AG04450 (cell line): Measurements from ENCODE around the gene UAP1L1. TPM values are rescaled to one million over a fixed set of nuclear protein-coding genes. Genes with fewer than 3 reads are reported as not detected.
"Not testable (repeated sequence)": the region's sequence is repeated elsewhere in the genome, so short reads cannot be mapped to it uniquely, and the experiment has no call there.

ENCODE experiments used
- CTCF ChIA-PET: fragments of 300-600, 350-600 bp; formaldehyde crosslinking; extraction: SDS; loops from one replicate; lab custom pipeline; 2022; ENCODE audit warnings: antibody characterized with exemption, inconsistent platforms; lab: Charles Lee
- POLR2A ChIA-PET: fragments of 350-600 bp; formaldehyde crosslinking; extraction: SDS; loops from one replicate; lab custom pipeline; 2021; ENCODE audit warnings: antibody characterized with exemption, inconsistent platforms; lab: Yijun Ruan, JAX
- DNase-seq: peaks from one replicate; pipeline ENCODE4 v3.0.0-alpha.2; 2011; ENCODE audit warnings: low read depth, low spot score
- H3K27ac ChIP-seq: one replicate; pipeline ENCODE4 v1.5.1; 2012; ENCODE audit warnings: low read depth, low read length, control low read depth
- H3K27me3 ChIP-seq: one replicate; pipeline ENCODE4 v1.6.0; 2012; ENCODE audit warnings: low read length; ENCODE audit not compliant: control insufficient read depth, insufficient read depth
- H3K4me3 ChIP-seq: 2 replicates; pipeline ENCODE4 v1.5.1; 2011; ENCODE audit warnings: mild to moderate bottlenecking, low read depth, low read length, control low read depth
- H3K9me3 ChIP-seq: 2 replicates; pipeline ENCODE4 v1.5.1; 2012; ENCODE audit warnings: low read length; ENCODE audit not compliant: control insufficient read depth, insufficient read depth
- polyA plus RNA-seq: library from polyadenylated mRNA; depleted of rRNA; stranded (reverse); fragments of >200 nt; gene quantifications from 2 replicates; pipeline ENCODE4 v1.2.3, GENCODE V29; 2011
- TF ChIP-seq, protein P1 (sequence below): IDR thresholded peaks from 2 replicates; pipeline ENCODE4 v1.5.1; 2011; ENCODE audit warnings: low read depth, low read length, control low read depth, inconsistent platforms

The UAP1L1 gene
- polyA plus RNA-seq, 1 experiment = 5.1 TPM

DNA sequence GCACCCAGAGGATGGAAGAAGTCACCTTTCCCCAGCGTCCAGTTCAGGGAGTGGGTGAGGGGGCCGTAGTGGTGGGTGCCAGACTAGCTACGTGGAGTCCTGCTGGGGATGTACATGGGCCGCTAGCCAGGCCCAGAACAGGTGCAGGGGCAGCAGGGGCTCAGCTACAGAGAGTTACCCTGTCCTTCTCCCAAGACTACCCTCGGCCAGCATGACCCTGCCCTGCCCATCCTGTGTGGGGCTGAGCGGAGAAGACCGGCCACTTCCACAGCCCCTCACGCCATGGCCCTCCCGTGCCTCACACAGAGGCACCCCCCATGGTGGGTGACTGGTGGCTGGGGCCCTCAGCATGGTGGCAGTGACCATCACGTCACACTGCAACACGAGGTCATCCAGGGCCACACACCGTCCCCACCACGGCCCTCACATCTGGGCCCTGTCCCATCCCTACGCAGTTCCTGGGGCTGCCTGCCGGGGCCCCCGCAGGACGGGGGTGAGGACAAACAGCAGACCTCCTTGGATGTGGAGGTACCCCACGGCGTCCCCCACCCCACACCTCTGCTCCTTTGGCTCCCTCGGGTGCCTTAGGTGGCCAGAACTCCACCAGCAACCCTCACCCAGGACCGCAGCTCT lies 38.2 kb downstream of the UAP1L1 start:
- no peaks in the 10 kb centered on the region; the same call in 1 of the 2 replicates for H3K9me3 ChIP-seq
- H3K27me3 ChIP-seq = no peaks in the 10 kb centered on the region
- ChIA-PET POLR2A (interaction anchor here (0.5 kb wide), 1 partner anchor 92 kb away, joined by 6 read pairs; no protein-coding TSS in a partner anchor), CTCF (interaction anchor here (1.1 kb wide), 1 partner anchor 121 kb away, joined by 4 read pairs; no protein-coding TSS in a partner anchor)
- TF ChIP-seq, protein P1, sequence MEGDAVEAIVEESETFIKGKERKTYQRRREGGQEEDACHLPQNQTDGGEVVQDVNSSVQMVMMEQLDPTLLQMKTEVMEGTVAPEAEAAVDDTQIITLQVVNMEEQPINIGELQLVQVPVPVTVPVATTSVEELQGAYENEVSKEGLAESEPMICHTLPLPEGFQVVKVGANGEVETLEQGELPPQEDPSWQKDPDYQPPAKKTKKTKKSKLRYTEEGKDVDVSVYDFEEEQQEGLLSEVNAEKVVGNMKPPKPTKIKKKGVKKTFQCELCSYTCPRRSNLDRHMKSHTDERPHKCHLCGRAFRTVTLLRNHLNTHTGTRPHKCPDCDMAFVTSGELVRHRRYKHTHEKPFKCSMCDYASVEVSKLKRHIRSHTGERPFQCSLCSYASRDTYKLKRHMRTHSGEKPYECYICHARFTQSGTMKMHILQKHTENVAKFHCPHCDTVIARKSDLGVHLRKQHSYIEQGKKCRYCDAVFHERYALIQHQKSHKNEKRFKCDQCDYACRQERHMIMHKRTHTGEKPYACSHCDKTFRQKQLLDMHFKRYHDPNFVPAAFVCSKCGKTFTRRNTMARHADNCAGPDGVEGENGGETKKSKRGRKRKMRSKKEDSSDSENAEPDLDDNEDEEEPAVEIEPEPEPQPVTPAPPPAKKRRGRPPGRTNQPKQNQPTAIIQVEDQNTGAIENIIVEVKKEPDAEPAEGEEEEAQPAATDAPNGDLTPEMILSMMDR = no peak
- H3K27ac ChIP-seq = no peak overlapping the region
- no peak overlapping the region for H3K4me3 ChIP-seq
- DNase-seq = no peak

DNA sequence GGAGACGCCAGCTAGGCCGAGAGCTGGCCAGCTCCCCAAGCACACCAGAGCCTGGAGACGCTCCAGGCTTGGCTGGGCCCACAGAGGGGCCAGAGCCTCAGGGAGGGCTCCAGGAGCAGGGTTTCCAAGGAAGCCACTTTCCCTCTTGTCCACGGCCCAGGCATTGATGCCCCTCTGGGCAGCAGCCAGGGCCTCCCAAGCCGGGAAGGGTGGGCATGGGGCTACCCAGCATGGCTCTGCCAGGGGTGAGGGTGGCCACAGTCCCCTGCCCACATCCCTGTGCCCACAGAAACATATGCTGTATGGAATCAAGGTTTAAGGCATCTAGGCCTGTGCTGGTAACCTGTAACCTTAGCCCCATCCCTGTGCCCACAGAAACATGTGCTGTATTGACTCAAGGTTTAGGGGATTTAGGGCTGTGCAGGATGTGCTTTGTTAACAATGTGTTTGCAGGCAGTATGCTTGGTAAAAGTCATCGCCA lies 38.8 kb downstream of the UAP1L1 start:
- H3K27me3 ChIP-seq = no peaks in the 10 kb centered on the region
- POLR2A ChIA-PET = interaction anchor here (0.5 to 0.6 kb wide), 2 partner anchors 13 to 92 kb away, joined by 3 to 6 read pairs; no protein-coding TSS in a partner anchor
- CTCF ChIA-PET = interaction anchor here (1.1 kb wide), 1 partner anchor 120 kb away, joined by 4 read pairs; no protein-coding TSS in a partner anchor
- no peak overlapping the region for H3K27ac ChIP-seq
- H3K9me3 ChIP-seq = no peaks in the 10 kb centered on the region; the same call in 1 of the 2 replicates
- no peak overlapping the region for H3K4me3 ChIP-seq
- TF ChIP-seq, protein P1 = no peak
- DNase-seq = no peak

DNA sequence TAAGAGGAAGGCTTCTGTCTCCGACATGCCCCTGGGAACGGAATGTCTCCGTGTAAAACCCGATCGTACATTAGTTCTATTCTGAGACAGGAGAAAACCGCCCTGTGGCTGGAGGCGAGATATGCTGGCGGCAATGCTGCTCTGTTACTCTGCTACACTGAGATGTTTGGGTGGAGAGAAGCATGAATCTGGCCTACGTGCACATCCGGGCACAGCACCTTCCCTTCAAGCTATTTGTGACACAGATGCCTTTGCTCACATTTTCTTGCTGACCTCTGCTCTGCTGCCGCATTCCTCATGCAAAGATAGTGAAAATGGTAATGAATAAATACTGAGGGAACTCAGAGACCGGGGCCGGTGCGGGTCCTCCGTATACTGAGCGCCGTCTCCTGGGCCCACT lies 39.4 kb downstream of the UAP1L1 start:
- ChIA-PET CTCF (no interaction called here), POLR2A (interaction anchor here (0.6 kb wide), 1 partner anchor 13 kb away, joined by 3 read pairs; no protein-coding TSS in a partner anchor)
- TF ChIP-seq, protein P1 = no peak
- Histone ChIP-seq H3K27ac (no peak overlapping the region), H3K9me3 (no peaks in the 10 kb centered on the region; the same call in 1 of the 2 replicates), H3K4me3 (no peak overlapping the region), H3K27me3 (no peaks in the 10 kb centered on the region)
- DNase-seq = no peak

DNA sequence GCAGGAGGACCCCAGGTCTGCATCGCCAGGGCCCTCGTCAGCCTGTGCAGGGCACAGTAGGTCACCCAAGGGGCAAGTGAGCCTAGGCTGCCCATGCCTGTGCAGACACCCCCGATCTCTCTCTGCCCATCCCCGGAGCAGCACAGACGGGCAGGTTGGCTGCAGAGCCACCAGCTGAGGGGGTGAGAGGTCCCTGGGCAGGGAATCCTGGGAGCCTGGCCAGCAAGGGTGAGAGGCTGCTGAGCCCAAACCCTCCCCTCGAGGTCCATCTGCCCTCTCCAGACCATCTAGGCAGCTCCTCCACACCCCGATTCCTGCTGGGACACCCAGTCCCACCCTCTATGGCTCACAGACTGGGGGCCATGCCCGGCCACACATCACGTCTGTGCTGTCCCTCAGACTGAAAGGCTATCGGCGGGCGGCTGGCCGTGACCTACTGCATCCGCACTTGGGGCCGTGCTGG lies 40.0 kb downstream of the UAP1L1 start:
- CTCF ChIA-PET = interaction anchor here (1.5 kb wide), 1 partner anchor 119 kb away, joined by 3 read pairs; no protein-coding TSS in a partner anchor
- POLR2A ChIA-PET = no interaction called here

GRCh38 chr9:137118092-137118603 lies 40.8 kb downstream of the UAP1L1 start:
- H3K27ac ChIP-seq, H3K9me3 ChIP-seq, H3K4me3 ChIP-seq, H3K27me3 ChIP-seq, POLR2A ChIA-PET, DNase-seq: not testable (repeated sequence)
- CTCF ChIA-PET = interaction anchor here (0.6 to 1.5 kb wide), 4 partner anchors 9 to 166 kb away, joined by 3 to 4 read pairs (median 4); partner anchors contain the start of gene RNF224

More for the DNA sequence above, 40.0 kb downstream of the UAP1L1 start:
- H3K27me3 ChIP-seq = no peaks in the 10 kb centered on the region
- no peak overlapping the region for H3K4me3 ChIP-seq
- no peak overlapping the region for H3K27ac ChIP-seq
- DNase-seq = no peak
- no peaks in the 10 kb centered on the region; the same call in 1 of the 2 replicates for H3K9me3 ChIP-seq
- TF ChIP-seq, protein P1 = no peak

DNA sequence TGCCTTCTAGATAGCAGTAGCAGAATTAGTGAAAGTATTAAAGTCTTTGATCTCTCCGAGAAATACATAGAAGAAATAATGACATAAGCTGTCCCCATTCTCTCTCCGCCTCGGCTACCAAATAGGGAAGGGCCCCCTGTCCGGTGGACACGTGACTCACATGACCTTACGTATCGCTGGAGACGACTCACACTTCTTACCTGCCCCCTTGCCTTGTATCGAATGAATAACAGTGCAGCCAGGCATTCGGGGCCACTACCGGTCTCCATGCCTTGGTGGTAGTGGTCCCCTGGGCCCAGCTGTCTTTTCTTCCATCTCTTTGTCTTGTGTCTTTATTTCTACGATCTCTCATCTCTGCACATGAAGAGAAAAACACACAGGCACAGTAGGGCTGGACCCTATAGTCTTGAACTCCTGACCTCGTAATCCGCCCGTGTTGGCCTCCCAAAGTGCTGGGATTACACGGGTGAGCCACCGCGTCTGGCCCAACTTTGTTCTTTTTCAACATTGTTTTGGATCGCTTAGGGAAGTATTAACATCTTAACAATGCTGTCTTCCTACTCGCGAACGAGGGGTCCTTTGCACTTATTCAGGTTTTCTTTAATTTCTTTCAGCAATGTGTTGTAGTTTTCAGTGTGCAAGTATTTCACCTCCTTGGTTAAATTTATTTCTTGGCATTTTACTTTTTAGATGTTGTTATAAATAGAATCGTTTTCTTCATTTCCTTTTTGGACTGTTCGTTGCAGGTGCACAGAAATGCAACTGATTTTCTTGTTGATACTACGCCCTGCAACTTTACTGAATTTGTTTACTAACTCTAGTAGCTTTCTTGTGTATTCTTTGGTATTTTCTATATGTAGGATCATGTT lies 44.8 kb downstream of the UAP1L1 start:
- not testable (repeated sequence) for H3K4me3 ChIP-seq, H3K9me3 ChIP-seq, H3K27ac ChIP-seq, DNase-seq, H3K27me3 ChIP-seq
- POLR2A ChIA-PET = interaction anchor here (0.7 kb wide), 1 partner anchor 101 kb away, joined by 19 read pairs; no protein-coding TSS in a partner anchor
- CTCF ChIA-PET = interaction anchor here (0.6 to 1.2 kb wide), 2 partner anchors 58 to 105 kb away, joined by 4 to 9 read pairs; partner anchors contain the start of gene RNF224
